ENCODE data around the gene EDN2.

DNA sequence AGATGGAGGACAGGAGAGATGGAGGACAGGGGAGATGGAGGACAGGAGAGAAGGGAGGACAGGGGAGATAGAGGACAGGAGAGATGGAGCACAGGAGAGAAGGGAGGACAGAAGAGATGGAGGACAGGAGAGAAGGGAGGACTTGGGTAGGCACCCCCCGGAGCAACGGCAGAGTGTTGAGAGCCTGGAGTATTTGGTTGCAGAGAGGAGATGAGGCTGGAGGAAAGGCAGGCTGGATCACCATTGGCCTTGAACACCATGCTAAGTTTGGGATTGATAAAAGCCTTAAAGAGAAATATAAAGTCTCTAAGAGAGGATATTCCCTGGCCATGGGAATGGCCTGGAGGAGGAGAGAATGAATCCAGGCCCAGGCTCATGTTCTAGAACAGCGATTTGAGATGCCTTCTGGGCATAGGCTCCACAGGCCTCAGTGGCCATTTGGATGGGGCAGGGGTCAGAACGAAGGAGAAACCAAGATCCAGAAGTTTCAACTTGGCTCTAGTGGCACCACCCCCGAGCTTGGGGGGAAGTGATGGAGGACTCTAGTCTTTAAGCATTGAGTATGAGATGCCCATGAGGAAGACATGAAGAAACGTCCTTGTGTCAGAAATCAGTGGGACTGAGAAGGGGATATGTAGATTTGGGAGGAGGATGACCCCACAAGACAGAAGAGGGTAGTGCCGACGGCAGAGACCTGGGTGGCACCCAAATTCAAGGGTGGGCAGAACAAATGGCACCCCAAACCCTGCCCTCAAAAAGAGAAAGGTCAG, 47.9 kb upstream of the EDN2 start:
- TF ChIP-seq EZH2 (IDR thresholded peaks at IDR 0.05; ENCODE audit: borderline replicate concordance): no peak
- TF ChIP-seq, protein P1, sequence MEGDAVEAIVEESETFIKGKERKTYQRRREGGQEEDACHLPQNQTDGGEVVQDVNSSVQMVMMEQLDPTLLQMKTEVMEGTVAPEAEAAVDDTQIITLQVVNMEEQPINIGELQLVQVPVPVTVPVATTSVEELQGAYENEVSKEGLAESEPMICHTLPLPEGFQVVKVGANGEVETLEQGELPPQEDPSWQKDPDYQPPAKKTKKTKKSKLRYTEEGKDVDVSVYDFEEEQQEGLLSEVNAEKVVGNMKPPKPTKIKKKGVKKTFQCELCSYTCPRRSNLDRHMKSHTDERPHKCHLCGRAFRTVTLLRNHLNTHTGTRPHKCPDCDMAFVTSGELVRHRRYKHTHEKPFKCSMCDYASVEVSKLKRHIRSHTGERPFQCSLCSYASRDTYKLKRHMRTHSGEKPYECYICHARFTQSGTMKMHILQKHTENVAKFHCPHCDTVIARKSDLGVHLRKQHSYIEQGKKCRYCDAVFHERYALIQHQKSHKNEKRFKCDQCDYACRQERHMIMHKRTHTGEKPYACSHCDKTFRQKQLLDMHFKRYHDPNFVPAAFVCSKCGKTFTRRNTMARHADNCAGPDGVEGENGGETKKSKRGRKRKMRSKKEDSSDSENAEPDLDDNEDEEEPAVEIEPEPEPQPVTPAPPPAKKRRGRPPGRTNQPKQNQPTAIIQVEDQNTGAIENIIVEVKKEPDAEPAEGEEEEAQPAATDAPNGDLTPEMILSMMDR (IDR thresholded peaks at IDR 0.05; ENCODE audit: poor library complexity): no peak
